CD4-positive, alpha-beta T cell treated with Interleukin-15 for 4 hours (primary cell): ENCODE data around the gene ZBED1.
"Not testable (repeated sequence)": the region's sequence is repeated elsewhere in the genome, so short reads cannot be mapped to it uniquely, and the experiment has no call there.

Experiments used
- DNase-seq: peaks from one replicate; pipeline ENCODE4 v3.0.0-alpha.2; 2020; ENCODE audit warnings: low spot score

The ZBED1 gene

DNA sequence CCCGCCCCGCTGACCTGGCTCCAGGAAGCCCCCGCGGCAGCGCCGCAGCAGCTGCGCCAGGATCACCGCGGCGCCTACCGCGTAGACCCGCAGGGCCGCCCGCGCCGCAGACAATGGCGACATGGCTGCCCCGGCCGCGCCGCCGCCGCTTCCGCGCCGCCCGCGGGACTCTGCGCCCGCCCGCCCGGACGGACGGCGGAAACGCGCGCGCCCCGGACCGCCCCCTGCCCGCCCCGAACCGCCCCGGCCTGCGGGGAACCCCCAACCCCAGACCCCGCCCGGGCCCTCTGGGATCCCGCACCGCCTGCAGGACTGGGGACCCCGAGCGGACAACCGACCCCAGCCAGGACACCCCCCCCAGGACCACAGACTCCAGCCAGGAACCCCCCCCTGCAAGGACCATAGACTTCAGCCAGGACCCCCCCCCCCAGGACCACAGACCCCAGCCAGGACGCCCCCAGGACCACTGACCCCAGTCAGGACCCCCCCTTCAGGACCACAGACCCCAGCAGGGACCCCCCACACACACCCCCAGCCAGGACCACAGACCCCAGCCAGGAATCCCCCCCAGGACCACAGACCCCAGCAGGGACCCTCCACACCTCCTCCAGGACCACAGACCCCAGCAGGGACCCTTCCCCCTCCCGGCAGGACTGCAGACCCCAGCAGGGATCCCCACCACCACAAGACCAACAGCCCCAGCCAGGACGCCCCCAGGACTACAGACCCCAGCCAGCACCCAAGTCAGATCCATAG, at the start of gene ZBED1, which contains the start of gene DHRSX:
Gene ZBED1 (minus strand): TSS at position 174 of the 756 bp plus-strand sequence. CDS start 10,257 bp downstream, outside the sequence.
Gene DHRSX (minus strand): TSS at position 174 of the 756 bp plus-strand sequence. CDS start 51 bp downstream, at position 123.
- peak; percentile 38 for DNase-seq

DNA sequence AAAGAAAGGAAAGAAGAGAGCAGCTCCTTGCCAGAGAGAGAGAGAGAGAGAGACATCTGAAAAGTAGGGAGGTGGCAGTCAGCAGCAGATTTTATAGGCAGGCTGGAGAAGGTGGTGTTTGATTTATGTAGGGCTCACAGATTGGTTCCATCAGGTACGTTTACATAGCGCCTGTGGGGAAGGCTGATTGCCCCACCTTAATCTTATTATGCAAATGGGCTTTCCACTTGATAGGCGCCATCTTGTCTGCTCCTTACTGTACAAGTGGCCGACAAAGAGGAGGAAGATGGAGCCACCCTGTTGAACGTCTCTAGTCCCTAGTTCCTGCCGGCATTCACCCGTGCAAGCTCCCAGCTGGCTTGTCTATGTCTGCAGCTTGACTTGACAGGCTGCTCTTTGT, 49.1 kb upstream of the ZBED1 start:
- no peak for DNase-seq

DNA sequence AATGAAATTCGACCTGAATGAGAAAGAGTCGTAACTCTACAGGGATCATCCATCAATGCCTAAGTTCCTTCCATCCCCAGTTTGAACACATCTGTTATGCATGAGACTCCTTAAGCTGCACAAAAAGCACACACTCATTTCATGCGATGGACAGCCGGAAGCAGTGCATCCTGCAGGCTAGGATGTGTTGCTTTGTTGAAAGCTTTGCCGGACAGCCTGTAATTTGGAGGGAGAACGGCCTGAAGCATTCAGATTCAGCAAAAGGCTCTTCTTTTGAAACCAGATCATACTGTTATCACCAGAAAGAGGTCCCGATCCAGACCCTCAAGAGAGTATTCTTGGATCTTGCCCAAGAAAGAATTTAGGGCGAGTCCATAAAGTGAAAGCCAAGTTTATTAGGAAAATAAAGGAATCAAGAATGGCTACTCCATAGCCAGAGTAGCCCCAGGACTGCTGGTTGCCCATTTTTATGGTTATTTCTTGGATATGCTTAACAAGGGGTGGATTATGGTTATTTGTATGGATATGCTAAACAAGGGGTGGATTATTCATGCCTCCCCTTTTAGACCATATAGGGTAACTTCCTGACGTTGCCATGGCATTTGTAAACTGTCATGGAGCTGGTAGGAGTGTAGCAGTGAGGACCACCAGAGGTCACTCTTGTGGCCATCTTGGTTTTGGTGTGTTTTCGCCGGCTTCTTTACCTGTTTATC, 48.1 kb upstream of the ZBED1 start:
- no peak for DNase-seq

DNA sequence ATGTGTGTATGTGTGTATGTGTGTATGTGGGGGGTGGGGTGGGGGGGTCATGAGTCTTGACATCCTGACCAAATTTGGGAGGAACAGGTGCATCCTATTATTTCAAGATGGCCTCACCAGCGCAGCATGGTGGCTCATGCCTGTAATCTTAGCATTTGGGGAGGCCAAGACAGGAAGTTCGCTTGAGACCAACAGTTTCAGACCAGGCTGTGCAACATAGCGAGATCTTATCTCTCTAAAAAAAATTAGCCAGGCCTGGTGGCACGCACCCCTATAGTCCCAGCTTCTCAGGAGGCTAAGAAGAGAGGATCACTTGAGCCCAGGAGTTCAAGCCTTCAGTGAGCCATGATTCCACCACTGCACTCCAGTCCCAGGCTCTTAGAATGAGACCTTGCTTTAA, 47.0 kb upstream of the ZBED1 start:
- no peak for DNase-seq

DNA sequence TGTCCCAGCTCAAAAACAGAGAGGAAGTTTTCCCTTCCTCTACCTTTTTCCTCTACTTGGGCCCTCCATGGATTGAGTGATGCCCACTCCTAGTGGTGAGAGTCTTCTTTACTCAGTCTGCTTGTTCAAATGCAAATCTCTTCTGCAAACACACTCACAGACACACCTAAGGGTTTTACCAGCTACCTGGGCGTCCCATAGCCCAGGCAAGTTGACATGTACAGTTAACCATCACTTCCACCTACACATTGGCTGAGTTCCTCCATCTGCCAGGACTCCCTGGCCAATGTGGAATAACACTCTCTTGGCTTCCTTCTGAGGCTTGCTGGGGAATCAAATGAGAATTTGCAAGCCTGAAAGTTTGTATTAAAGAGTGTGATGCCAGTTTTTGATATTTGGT, 45.7 kb upstream of the ZBED1 start:
- DNase-seq, result no peak

DNA sequence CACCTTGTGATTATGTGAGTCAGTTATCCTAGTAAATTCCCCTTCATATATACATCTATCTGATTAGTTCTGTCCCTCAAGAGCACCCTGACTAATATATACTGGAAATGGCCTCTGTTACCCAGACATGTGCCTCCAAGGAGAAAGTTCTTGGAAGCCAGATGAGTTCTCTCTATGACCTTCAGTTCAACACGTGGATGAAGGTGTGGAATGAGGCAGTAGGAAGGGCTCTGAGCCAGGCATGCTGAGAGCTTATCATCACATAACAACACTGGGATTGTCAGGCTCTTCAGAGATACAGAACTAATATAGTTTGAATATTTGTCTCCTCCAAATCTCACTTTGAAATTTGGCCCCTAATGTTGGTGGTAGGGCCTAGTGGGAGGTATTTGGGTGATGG, 44.4 kb upstream of the ZBED1 start:
- no peak for DNase-seq

DNA sequence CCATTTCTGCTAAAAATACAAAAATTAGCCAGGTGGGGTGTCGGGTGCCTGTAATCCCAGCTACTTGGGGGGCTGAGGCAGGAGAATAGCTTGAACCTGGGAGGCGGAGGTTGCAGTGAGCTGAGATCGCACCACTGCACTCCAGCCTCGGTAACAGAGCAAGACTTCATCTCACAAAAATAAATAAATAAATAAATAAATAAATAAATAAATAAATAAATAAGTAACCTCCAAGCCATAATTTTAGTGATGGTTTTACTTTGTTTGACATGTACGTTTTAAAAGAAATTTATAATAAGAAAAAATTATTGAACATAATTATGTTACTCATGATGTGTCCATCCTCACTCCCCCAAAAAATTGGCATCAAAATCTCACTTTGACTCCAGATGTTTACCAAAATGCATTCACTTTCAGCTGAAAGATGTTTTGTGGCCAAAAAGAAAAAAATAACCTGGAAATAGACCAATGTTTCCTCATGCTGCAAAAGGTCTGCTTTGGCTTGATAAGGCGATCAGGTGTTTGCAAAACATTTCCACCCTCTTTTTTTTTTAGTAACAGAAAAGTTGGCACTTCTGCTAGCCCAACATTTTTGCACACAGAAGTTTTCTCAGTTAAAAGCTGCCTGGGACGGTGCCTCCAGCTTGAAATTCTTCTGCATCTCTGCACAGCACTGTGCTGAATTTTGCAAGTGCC, 42.2 kb upstream of the ZBED1 start:
- DNase-seq, result no peak

DNA sequence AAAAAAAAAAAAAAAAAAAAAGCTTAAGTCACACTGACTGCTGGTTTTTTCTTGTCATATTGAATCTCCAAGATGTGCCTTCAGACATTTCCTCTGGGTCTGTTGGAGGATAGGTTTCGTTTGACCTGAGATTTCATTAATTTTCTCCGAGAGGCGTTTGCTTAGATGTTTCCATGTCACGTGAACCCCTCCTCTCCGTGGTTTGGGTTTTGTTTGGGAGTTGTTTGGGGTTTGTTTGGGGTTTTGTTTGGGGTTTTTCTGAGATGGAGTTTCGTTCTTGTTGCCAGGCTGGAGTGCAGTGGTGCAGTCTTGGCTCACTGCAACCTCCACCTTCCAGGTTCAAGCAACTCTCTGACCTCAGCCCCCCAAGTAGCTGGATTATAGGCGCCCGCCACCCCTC, 40.8 kb upstream of the ZBED1 start:
- DNase-seq, result no peak

DNA sequence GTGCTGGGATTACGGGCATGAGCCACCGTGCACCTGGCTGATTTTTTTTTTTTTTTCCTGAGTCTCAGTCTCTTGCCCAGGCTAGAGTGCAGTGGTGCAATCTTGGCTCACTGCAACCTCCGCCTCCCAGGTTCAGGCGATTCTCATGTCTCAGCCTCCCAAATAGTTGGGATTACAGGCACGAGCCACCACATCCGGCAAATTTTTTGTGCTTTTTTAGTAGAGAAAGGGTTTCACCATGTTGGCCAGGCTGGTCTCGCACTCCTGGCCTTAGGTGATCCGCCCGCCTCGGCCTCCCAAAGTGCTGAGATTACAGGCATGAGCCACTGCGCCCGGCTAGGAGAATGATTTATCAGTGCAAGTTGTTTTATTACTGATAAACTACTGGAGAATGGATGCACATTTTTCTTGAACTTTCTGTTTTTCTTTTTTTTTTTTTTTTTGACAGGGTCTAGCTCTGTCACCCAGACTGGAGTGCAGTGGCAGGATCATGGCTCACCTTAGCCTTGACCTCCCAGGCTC, 39.7 kb upstream of the ZBED1 start:
- DNase-seq, result no peak

DNA sequence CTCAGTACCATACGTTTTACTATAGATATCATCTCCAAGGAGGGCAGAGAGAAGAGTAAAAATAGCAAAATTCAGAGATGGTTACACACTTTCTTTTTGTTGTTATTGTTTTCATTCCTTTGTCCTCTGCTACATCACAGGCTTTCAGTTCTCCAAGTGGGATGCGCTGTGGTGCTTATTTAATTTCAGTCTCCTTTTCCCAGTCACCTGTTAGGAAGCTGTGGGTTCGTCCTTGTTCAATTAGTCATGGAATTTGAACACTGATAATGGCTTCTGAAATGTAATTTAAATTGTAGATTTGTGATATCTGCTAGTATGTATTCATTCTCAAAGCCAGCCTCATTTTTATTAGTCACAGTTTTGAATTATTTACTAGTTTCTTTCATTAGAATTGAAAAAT, 38.8 kb upstream of the ZBED1 start:
- DNase-seq, result no peak

DNA sequence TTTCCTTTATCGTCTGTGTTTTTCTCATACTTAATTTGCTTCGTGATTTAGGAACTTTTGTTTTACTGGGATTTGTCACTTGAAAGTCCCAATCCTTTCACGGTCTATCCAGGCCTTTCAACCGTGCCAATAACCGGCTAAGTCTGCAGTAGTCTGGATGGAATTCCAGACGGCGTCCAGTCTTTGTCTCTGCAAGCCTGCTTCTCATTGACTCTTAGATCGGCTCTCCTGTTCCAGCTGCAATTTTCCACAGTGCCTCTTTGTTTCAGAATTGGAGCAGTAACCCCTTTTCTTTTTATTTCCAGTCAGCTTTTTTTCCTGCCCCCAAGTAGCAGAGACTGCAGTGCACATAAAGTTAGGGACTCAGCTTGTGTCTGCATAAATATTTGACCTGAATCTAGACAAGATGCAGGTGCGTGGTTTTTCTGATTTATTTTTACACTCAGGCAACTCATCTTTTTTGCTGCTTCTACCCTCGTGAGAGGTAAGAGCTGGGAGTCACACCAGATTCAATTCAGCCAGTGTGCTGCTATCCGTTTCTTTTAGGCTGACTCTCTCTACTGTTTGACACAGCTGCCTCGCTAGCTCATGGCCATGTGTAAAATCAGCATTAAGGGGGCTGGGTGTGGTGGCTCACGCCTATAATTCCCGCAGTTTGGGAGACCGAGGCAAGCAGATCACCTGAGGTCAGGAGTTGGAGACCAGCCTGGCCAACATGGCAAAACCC, 37.4 kb upstream of the ZBED1 start:
- no peak for DNase-seq

DNA sequence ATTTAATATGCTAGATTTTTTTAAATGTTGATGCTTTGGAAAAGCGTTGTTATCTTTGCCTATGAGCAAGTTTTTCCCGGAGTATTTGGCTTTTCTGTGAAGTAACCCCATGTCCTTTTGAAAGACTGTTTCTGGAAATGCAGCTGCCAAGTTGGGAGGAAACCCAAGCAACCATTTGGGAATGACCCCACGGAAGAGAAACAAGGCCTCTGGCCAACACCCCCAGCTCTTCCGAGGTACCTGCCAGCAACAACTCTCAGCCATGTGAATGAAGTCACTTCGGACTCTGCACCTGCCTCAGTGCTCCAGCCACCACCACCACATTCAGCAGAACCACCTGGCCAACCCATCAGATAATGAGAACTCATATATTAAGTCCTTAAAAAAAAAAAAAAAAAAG, 36.2 kb upstream of the ZBED1 start:
- DNase-seq, result no peak

DNA sequence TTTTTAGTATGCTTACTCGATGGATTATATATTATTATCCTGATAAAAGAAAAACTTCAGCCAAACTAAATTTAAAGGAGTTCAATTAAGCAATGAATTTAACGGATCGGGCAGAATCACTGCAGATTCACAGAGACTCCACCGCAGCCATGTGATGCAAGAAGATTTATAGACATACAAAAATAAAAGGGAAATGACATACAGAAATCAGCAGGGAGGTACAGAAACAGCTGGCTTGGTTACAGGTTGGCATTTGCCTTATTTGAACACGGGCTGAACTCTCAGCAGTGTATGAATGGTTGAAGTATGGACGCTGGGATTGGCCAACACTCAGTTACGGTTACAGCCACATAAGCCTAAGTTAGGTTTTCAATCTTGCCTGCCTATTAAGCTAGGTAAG, 35.4 kb upstream of the ZBED1 start:
- no peak for DNase-seq

DNA sequence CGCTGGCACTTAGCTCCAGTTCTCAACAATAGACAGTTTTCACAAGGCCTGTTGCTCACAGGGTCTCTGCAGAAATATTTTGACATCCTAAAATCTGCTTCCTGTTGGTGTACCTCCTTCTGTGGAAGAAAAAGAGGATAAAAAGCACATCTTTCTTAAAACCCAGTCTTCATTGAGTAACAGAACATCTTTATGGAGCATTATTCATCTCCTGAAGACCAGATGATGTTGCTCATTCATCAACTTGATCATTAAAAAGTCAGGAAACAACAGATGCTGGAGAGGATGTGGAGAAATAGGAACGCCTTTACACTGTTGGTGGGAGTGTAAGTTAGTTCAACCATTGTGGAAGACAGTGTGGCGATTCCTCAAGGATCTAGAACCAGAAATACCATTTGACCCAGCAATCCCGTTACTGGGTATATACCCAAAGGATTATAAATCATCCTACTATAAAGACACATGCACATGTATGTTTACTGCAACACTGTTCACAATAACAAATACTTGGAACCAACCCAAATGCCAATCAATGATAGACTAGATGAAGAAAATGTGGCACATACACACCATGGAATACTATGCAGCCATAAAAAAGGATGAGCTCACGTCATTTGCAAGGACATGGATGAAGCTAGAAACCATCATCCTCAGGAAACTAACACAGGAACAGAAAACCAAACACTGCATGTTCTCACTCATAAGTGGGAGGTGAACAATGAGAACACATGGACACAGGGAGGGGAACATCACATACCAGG, 33.7 kb upstream of the ZBED1 start:
- DNase-seq, result not testable (repeated sequence)

DNA sequence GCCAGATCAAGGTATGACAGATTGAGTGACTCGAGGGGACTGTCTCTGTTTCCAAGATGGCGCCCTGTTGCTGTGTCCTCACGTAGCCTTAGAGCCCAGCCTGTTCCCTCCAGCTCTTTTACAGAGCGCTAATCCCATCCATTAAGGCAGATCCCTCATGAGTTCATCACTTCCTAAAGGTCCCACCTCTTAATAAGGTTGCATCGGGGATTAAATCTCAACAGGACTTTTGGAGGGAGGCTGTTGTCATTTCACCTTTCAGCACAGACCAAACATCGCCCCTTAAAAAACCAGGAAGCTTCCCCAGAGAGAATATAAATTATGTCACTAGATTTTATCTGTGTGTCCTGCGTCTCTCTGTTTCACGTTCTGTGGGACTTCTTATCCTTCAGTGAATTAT, 32.6 kb upstream of the ZBED1 start:
- no peak for DNase-seq

DNA sequence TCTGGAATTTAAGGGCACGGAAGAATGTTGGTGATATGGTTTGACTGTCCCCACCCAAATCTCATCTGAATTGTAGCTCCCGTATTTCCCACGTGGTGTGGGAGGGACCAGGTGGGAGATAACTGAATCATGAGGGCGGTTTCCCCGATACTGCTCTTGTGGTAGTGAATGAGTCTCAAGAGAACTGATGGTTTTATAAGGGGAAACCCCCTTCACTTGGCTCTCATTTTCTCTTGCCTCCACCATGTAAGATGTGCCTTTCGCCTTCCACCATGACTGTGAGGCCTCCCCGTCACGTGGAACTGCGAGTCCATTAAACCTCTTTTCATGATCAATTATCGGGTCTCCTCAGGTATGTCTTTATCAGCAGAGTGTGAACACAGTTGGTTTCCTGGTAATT, 25.6 kb upstream of the ZBED1 start:
- no peak for DNase-seq

DNA sequence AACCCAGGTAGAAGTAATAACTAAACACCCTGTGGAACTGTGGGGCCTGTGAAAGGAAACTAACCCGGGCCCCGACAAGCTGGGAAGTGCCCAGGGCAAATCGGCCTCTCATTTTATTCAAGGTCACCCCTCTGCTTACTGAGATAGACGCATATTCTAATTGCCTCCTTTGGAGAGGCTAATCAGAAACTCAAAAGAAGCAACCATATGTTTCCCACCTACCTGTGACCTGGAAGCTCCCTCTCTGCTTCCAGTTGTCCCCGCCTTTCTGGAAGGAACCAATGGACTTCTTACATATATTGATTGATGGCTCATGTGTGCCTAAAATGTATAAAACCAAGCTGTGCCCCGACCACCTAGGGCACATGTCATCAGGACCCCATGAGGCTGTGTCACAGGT, 23.1 kb upstream of the ZBED1 start:
- no peak for DNase-seq

DNA sequence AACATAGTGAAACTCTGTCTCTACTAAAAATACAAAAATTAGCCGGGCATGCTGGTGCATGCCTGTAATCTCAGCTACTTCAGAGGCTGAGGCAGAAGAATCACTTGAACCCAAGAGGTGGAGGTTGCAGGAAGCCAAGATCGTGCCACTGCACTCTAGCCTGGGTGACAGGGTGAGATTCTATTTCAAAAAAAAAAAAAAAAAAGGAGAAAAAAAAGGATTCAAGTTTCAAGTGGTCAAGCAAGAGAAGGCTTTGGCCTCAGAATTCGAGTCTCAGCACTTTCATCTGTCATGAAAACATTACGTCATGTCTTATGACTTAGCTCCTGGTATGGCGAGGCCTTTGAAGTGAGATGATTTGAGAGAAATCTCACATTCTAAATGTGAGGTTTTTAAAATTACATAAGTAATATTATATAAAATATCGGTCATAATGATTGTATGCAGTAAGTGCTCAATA, 21.2 kb upstream of the ZBED1 start:
- no peak for DNase-seq

DNA sequence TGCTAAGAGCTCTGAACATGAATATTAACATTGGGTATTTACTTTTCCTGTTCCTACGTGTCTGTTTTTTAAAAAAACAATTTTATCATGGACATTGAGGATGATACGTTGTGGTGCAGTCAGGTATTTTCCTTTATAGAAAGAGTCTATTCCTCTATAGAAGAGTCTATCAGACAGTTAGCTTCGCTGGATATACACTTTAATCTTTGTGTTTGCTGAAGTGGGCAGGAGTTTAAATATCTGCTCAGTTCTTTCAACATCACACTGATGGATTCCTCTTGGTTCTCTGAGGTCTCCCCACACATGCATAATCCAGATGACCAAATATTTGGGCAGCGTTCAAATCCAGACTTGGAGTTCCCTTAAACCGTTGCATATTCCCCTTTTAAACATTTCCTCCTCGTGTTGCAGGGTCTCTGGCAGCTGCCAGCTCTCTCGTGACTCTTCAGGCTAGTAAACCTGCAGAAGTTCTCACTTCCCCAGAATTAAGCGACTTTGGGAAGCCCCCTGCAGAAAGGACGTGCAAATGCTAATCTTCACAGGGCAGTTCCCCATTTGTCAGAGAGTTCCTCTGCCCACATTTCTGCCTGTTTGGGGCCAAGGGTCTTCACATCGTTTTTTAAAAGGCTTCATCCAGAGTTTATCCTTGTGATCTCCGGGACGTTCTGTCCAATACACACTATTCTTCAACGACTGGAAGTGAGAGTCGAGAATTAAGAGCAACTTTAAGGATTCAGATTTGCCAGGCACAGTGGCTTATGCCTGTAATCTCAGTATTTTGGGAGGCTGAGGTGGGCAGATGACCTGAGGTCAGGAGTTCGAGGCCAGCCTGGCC, 20.5 kb upstream of the ZBED1 start:
- peak; percentile 7 for DNase-seq

DNA sequence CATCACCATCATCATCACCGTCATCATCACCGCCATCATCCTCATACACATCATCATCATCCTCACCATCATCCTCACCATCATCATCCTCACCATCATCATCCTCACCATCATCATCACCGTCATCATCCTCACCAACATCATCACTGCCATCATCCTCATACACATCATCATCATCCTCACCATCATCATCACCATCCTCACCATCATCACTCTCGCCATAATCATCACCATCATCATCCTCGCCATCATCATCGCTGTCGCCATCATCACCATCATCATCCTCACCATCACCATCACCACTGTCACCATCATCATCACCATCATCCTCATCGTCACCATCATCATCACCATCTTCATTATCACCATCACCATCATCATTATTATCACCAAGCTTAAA, 19.8 kb upstream of the ZBED1 start:
- no peak for DNase-seq
